ENCODE results near the gene SORD.

The SORD gene

GRCh38 chr15:45116482-45117307 lies 93.7 kb downstream of the SORD start:
- no peak for DNase-seq (ENCODE audit: low read depth)

DNA sequence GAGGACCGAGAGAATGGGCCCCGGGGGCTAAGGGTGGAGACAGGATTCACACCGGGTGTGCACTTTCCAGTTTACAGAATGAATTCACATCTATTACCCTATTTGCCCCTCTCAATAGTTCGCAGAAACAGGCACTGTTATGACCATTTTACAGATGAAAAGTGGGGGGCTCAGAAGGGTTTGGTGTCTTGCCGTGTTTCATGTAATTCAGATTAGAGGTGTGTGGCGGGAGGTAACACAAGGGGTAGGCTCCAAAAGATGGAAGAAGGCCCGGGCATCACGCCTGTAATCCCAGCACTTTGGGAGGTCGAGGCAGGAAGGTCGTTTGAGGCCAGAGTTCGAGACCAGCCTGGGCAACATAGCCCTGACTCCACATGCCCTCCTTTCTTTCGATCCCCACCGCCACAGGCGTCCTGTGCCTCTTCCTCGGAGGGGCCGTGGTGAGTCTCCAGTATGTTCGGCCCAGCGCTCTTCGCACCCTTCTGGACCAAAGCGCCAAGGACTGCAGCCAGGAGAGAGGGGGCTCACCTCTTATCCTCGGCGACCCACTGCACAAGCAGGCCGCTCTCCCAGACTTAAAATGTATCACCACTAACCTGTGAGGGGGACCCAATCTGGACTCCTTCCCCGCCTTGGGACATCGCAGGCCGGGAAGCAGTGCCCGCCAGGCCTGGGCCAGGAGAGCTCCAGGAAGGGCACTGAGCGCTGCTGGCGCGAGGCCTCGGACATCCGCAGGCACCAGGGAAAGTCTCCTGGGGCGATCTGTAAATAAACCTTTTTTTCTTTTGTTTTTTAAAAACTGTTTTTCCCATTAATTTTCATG lies 94.5 kb downstream of the SORD start:
- DNase-seq (ENCODE audit: low read depth): no peak

DNA sequence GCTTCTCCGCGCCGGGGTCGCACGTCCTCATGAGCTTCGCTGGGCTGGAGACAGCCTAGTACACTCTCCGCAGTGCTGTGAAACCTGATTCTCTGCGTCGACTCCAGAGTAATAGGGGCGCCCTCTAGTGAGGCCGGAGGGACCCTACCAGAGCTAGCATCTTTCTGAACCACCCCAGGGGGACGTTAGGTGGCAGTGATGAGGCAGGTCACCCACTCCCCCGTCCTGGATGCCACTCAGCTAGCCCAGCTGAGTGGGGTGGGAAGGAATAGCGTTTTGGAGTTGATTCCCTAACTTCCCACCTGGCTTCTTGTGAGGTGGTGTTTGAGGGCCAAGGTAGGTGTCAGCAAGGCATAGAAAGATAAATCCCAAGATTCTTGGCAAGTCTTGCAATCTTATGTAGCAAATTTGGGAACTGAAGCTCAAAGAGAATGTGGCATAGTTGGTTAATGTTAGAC lies 95.2 kb downstream of the SORD start:
- peak; percentile 81 for DNase-seq (ENCODE audit: low read depth)

DNA sequence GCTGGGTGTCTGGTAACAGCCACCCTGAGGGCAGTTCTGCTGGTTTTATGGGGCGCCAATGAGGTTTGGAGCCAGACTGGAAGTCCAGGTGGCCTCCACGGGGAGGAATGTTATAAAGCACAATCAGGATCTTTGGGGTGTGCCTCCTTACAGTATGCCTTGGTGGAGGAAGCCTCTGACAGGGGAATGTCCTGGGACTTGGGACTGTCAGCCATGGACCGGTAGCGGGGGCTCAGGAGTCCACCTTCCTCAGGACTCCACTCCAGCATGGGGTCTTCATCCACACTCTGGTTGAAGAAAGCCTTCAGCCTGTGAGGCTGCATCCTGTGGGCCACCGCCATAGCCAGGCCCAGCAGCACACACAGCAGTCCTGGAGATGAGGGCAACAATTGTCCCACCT lies 96.0 kb downstream of the SORD start:
- DNase-seq (ENCODE audit: low read depth): no peak

- no peak for DNase-seq (ENCODE audit: low read depth)
Measured at GRCh38 chr15:45120081-45120972, 97.3 kb downstream of the SORD start.

DNA sequence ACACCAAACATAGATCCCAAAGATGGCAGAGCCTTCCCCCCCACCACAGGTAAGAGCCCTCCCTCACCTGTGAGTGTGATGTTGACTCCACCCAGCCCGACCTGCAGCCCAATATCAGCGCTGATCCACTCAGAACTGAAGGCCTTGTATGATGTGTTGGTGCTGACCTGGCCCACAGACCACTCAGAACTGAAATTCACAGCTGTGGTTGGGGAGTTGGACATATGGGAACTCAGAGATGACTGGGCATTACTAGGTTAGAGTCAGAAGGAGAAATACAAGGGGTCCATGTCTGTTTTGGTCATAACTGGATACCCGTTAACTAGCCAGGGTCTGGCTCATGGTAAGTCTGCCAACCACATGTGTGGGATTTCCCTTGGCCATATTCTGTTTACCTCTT lies 98.0 kb downstream of the SORD start:
- DNase-seq (ENCODE audit: low read depth): no peak

DNA sequence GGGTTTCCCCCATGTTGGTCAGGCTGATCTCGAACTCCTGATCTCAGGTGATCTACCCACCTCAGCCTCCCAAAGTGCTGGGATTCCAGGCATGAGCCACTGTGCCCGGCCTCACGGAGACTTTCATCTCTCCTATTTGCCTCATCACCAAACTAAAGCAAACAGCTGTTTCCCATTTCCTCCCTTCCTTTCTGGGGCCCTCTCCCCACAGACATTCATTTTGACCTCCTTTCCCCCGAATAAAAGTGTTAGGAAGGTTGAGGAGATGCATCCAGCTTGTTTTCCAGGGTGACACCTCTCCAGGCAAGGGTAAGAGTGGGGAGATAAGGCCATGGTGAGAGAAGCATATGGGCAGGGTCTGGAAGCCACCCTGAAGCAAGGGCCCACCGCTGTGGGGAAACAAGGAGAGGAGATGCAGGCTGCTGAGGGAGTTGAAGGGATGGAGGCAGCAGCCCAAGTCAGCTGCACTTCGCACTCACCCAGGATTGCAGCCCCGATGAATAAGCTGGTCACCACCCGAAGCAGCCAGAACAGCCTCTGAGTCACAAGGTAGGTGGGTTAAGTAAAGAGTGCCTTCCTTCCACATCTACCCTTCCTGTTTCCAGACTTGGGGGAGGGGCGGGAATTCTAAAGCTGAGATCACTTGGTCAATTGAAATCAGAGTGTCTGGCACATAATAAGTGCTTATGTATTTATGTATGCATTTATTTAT lies 98.9 kb downstream of the SORD start:
- peak; percentile 81 for DNase-seq (ENCODE audit: low read depth)

- DNase-seq (ENCODE audit: low read depth): no peak
Measured at GRCh38 chr15:45122719-45123118, 99.7 kb downstream of the SORD start.

- DNase-seq (ENCODE audit: low read depth): no peak
Measured at GRCh38 chr15:45123397-45123796, 100.4 kb downstream of the SORD start.

- DNase-seq (ENCODE audit: low read depth): peak; percentile 18
Measured at GRCh38 chr15:45126535-45127158, 103.7 kb downstream of the SORD start.
